ENCODE data around the gene GIPC3. TPM values are rescaled to one million over a fixed set of nuclear protein-coding genes. Genes with fewer than 3 reads are reported as not detected.

GIPC3 gene
- total and polyA plus RNA-seq, 12 donors = 0.33 to 5.9 (median 3.2) TPM

- TF ChIP-seq POLR2A (IDR thresholded peaks at IDR 0.05) = no peak
- TF ChIP-seq, protein P1, sequence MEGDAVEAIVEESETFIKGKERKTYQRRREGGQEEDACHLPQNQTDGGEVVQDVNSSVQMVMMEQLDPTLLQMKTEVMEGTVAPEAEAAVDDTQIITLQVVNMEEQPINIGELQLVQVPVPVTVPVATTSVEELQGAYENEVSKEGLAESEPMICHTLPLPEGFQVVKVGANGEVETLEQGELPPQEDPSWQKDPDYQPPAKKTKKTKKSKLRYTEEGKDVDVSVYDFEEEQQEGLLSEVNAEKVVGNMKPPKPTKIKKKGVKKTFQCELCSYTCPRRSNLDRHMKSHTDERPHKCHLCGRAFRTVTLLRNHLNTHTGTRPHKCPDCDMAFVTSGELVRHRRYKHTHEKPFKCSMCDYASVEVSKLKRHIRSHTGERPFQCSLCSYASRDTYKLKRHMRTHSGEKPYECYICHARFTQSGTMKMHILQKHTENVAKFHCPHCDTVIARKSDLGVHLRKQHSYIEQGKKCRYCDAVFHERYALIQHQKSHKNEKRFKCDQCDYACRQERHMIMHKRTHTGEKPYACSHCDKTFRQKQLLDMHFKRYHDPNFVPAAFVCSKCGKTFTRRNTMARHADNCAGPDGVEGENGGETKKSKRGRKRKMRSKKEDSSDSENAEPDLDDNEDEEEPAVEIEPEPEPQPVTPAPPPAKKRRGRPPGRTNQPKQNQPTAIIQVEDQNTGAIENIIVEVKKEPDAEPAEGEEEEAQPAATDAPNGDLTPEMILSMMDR (IDR thresholded peaks at IDR 0.05) = peak in 2 of 6 experiments; percentile 43 to 44
Measured at GRCh38 chr19:3618811-3619630, 33.7 kb downstream of the GIPC3 start.

DNA sequence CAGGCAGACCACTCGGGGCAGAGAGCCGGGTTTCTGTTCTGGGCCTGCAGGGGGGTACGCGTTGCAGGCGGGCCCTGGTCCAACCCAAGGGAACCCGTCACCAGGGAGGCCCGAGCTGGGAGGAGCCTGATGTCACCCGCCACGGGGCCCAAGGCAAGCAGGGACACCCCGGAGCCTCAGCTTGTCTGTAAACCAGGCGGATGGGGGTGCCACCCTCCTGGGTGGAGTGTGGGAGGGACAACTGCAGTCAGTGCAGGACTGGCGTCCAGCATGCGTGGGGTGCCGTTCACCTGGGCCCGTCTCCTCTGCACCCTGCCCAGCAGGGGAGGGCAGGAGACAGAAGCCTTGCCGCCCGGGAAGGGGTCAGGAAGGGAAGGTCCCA is 34.3 kb downstream of the GIPC3 start:
- Histone ChIP-seq H3K4me3 (no peak overlapping the region), H3K4me1 (replicated peaks in 1 of 2) (peaks cover 0 to 9% of the 10 kb centered on the region in 2 donors), H3K36me3 (replicated peaks in 1 of 2) (peaks cover 0 to 15% of the 10 kb centered on the region in 2 donors), H3K9me3 (replicated peaks in 1 of 3) (no peaks in the 10 kb centered on the region), H3K27me3 (no peaks in the 10 kb centered on the region), H3K27ac (no peak overlapping the region)
- no peak for DNase-seq
- no peak for TF ChIP-seq POLR2A (IDR thresholded peaks at IDR 0.05)
- TF ChIP-seq, protein P1 (IDR thresholded peaks at IDR 0.05) = no peak
- 81 to 87% (median 83%) methylated on average over 6 to 17 of the region's 17 CpGs for WGBS, 4 donors
- intact Hi-C loops (cut with DNase I) = loop anchor here (5.0 to 10.0 kb wide), 2 partner anchors 72 to 305 kb away; no protein-coding TSS in a partner anchor

More at GRCh38 chr19:3618811-3619630, 33.7 kb downstream of the GIPC3 start:
- no peak for DNase-seq
- Histone ChIP-seq H3K4me3 (no peak overlapping the region), H3K36me3 (replicated peaks in 1 of 2) (peaks cover 0 to 15% of the 10 kb centered on the region in 2 donors), H3K9me3 (replicated peaks in 1 of 3) (no peaks in the 10 kb centered on the region), H3K4me1 (replicated peaks in 1 of 2) (peaks cover 0 to 3% of the 10 kb centered on the region in 2 donors), H3K27me3 (no peaks in the 10 kb centered on the region), H3K27ac (no peak overlapping the region)
- 84 to 86% (median 86%) methylated on average over 20 to 31 of the region's 31 CpGs for WGBS, 4 donors
- intact Hi-C loops (cut with DNase I) = loop anchor here in 1 of 2 donors (5.0 kb wide), 1 partner anchor 72 kb away; no protein-coding TSS in a partner anchor

DNA sequence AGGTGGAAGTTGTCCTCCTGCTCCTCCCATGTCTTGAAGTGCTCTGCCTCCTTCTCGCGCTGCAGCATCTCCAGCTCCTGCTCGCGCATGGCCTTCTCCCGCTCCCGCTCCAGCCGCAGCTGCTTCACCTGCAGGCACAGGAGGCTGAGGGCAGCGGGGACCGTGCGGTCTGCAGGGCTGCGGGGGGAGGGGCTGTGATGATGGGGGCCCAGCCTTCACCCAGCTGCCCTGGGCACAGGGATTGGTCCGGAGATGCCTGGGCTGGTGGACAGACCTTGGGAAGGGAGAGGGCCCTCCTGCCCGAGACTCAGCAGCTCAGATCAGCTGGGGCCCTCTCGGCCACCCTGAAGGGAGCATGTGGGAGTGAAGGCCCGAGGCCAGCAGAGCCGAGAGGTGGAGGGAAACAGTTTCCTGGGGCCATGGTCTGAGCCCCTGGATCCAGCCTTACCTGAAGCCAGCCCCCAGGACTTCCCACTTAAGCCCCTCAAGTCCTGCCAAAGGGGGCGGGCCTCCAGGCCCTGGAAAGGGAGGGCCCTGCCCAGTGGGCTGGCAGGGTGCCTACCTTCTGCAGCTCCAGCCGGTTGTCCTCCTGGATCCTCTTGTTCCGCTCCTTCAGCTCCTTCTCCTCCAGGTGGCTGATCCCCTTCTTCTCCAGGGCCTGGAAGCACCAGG is 35.0 kb downstream of the GIPC3 start:
- intact Hi-C loops (cut with DNase I) = loop anchor here in 1 of 2 donors (10.0 kb wide), 1 partner anchor 305 kb away; no protein-coding TSS in a partner anchor
- WGBS, 4 donors = 72 to 83% (median 80%) methylated on average over 11 to 19 of the region's 19 CpGs
- no peak for DNase-seq
- no peak overlapping the region for H3K4me3 ChIP-seq
- no peak for TF ChIP-seq POLR2A (IDR thresholded peaks at IDR 0.05)
- TF ChIP-seq, protein P1 (IDR thresholded peaks at IDR 0.05) = no peak
- H3K9me3 ChIP-seq (replicated peaks in 1 of 3) = no peaks in the 10 kb centered on the region
- H3K27ac ChIP-seq = no peak overlapping the region
- peaks cover under 1 to 16% of the 10 kb centered on the region in 2 donors for H3K4me1 ChIP-seq (replicated peaks in 1 of 2)
- H3K27me3 ChIP-seq = no peaks in the 10 kb centered on the region
- peaks cover 0 to 15% of the 10 kb centered on the region in 2 donors for H3K36me3 ChIP-seq (replicated peaks in 1 of 2)

All from adrenal gland (tissue), 12 donors.